ENCODE measurements around the gene TACC2.

DNA sequence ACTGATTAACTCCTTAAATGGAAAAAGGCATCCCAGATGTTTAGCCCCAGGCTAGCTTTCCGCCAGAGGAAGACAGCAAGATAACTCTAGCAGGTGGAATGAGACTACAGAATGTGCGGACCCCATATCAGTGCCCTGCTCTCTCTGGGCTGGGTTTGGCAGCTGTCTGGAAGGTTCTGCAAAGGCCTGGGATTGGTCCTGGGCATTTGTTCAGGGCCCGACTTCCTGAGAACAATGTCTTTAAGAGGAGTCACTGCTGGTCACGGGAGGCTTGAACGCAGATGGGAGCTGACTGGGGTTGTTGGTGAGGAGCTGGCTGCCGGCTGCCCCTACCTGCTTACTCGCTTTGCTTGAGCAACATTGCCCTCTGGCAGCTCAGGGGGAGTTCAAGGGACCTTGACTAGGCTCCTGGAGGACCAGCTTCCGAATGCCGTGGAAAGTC is 151.5 kb downstream of the TACC2 start:
- TF ChIP-seq, protein P1, sequence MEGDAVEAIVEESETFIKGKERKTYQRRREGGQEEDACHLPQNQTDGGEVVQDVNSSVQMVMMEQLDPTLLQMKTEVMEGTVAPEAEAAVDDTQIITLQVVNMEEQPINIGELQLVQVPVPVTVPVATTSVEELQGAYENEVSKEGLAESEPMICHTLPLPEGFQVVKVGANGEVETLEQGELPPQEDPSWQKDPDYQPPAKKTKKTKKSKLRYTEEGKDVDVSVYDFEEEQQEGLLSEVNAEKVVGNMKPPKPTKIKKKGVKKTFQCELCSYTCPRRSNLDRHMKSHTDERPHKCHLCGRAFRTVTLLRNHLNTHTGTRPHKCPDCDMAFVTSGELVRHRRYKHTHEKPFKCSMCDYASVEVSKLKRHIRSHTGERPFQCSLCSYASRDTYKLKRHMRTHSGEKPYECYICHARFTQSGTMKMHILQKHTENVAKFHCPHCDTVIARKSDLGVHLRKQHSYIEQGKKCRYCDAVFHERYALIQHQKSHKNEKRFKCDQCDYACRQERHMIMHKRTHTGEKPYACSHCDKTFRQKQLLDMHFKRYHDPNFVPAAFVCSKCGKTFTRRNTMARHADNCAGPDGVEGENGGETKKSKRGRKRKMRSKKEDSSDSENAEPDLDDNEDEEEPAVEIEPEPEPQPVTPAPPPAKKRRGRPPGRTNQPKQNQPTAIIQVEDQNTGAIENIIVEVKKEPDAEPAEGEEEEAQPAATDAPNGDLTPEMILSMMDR (IDR thresholded peaks at IDR 0.05): no peak
- no peak for TF ChIP-seq POLR2A (IDR thresholded peaks at IDR 0.05)
